CD4-positive, alpha-beta T cell treated with Interferon alpha-2 for 1 hour (primary cell): ENCODE data around the gene IREB2.
"Not testable (repeated sequence)": the region's sequence is repeated elsewhere in the genome, so short reads cannot be mapped to it uniquely, and the experiment has no call there.

Source experiments
- DNase-seq, 2 donors: peaks; one replicate each; pipeline ENCODE4 v3.0.0-alpha.2; 2020 to 2022

Gene IREB2

DNA sequence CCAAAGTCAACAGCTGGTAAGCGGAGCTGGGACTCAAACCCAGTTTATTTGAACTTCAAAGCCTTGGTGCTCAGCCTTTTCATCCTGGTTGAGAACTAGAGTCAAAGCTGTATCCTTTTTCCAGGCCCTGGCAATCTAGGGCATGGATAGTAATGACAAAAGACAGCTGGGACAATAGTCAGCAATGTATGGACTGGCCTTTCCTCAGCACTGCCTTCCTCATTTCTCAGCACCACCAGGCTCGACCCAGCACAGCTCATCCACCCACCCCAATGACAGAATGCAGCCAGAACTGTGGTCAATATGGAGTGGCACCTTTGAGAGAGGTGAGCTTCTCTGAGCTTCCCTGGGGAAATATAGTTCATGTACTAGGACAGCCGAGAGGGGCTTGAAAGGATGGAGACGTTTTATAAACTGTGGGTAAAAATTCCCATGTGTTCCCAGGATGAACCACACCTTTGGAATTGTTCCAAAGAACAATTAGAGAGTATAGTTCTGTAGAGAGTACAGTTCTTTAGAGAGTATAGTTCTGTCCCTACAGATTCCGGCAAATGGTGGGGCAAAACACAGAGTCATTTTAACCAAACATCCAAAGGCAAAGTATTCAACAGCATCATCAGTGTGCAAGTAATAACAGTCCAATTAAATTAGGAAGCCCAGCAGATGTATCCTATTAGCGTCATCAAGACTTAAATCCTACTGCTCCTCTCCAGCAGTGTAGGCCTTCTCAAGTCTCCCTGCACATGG, 30.2 kb upstream of the IREB2 start:
- no peak for DNase-seq

- no peak for DNase-seq
These were observed 29.7 kb upstream of the IREB2 start for GRCh38 chr15:78408355-78408640.

DNA sequence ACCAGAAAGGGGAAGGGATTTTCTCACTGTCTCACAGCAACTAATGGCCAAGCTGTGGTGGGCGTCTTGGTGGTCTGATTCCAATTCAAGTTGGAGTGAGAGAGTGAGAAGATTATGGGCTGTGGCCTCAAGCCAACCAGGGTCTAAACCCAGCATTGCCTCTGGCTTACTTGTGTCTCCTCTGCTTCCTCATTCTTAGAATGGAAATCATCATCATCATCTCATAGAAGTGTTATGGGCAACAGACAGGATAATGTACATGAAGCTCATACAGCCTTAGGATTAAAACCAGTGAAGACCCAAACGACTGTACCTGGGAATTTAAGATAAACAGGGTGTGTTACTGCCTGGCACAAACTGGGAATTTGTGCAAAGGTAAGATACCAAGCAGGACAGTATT, 29.1 kb upstream of the IREB2 start:
- no peak for DNase-seq

GRCh38 chr15:78411061-78411460, 27.0 kb upstream of the IREB2 start:
- no peak for DNase-seq

GRCh38 chr15:78414621-78415250, 23.3 kb upstream of the IREB2 start:
- no peak for DNase-seq

DNA sequence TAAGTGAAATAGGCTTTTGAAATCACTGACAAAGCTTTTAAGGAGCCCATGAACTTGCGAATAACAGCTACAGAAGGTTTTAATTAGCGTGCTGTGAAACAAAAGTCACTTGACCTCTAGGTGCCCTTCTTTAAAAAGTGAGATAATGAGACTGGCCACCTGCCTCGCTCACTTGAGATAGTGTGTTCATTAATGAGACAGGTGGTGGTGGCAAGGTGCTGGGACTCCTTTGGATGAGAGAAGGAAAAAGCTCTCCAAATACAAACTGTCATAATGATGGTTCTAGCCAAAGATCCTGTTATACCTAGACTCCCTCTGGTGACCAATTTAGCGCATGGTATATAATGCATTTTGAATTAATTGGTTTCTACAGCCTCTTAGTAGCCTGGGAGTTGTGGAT, 22.7 kb upstream of the IREB2 start:
- no peak for DNase-seq

GRCh38 chr15:78417754-78418630, 20.0 kb upstream of the IREB2 start:
- DNase-seq = no peak

- DNase-seq = no peak
These were observed 19.3 kb upstream of the IREB2 start for GRCh38 chr15:78418686-78419085.

- DNase-seq = no peak
These were observed 18.6 kb upstream of the IREB2 start for GRCh38 chr15:78419367-78419766.

GRCh38 chr15:78420220-78420619, 17.8 kb upstream of the IREB2 start:
- no peak for DNase-seq

GRCh38 chr15:78420766-78421165, 17.2 kb upstream of the IREB2 start:
- no peak for DNase-seq

DNA sequence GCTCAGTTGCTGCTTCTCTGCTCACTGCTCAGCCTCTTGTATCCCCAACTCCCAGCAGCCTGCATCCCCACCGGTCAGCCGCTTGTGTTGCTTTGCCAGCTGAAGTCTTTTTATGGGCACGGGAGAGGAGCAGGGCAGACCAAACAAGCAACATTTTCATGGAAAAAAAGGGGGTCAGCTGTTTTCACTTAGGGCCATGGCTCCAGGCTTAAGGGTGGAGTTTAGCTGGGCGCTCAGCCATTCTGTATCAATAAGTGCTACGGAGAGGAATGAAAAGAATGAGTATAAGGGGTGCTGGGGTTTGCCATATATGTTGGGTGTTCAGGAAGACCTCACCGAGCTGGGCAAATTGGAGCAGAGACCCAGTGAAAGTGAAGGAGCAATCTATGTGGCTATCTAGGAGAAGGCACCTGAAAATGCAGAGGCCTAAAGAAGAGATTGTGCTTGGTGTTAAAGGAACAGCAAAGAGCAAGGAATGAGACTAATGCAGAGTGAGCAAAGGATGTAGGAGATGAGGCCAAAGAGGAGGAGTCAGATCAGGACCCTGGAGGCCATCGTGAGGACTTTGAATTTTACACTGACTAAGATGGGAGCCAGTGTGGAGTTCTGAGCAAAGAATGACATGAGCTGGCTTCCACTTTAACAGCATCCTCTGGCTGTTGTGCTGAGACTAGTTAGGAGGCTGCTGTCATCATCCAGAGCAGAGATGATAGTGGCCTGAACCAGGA, 16.6 kb upstream of the IREB2 start:
- no peak for DNase-seq

DNA sequence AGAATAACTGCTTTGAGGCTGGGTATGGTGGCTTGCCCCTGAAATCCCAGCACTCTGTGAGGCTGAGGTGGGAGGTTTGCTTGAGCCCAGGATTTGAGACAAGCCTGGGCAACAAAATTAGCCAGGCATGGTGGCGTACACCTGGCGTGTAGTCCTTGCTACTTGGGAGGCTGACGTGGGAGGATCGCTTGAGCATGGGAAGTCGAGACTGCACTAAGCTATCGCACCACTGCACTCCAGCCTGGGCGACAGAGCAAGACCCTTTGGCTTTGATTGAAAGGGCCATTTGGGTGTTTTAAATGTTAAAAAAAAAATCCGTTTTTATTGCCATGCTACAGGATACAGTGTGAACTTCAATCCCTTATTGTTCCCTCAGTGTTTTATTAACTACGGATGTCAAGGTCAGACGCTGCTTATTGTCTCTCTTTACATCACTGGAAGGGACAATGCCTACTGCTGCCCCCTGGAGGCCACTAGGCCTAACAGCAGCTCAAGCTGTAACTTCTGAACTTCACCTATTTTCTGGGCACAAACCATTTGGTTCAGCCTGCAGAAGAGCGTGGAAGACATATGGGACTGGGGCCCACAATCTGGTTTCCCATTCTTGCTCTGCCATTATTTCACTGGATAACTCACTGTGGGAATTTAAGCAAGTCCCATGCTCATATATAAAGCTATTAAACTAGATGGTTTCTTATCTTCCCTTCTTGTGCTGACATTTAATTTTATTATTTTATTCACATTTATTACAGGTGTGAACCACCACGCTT, 15.3 kb upstream of the IREB2 start:
- DNase-seq = peak; percentile 52 to 70

GRCh38 chr15:78424673-78425072, 13.3 kb upstream of the IREB2 start:
- no peak for DNase-seq

GRCh38 chr15:78425643-78426042, 12.4 kb upstream of the IREB2 start:
- no peak for DNase-seq

DNA sequence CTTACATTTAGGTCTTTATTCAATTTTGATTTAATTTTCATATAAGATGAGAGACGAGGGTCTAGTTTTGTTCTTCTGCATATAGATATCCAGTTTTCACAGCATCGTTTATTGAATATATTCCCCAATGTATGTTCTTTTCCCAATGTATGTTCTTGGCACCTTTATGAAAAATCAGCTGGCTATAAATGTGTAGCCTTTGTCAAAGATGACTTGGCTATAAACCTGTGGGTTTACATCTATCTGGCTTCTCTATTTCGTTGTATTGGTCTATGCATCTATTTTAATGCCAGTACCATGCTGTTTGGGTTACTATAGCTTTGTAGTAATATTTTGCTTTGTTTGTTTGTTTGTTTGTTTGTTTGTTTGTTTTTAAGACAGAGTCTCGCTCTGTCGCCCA, 11.7 kb upstream of the IREB2 start:
- DNase-seq = no peak

- DNase-seq = no peak
These were observed 10.1 kb upstream of the IREB2 start for GRCh38 chr15:78427953-78428352.

DNA sequence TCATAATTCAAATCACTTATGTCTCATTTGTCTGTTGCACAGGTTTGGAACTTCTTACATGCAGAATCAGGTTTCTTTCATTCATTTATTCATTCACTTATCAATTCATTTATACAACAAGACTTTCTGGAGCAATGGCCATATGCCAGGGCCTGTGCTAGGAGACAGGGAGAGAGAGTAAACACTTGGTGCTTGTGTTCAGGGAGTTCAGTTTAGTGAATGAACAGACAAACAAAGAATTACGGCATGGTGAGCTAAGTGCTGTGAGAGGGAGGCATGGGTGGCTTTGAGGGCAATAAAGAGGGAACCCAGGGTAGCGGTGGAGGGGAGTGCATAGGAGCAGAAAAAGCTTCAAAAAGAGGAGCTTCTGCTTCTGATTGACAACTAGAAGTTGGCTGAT, 8.5 kb upstream of the IREB2 start:
- DNase-seq = no peak

DNA sequence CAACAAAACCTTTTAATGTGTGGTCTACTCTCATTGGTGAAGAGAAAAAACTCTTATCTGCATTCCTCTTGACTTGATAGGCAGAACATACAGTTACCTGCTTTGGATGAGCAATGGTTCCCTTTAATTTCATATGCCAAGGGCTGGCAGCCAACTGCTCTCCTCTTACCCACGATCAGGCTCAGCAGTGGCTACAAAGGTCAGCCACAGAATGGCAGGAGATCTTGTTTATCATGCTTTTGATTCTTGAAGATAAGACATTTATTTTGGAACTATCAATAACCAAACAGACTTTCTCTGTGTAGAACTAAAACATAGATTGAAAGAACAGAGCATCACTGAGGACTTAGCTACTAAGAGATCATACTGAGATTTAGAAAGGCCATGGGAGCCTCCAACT, 6.1 kb upstream of the IREB2 start:
- no peak for DNase-seq

DNA sequence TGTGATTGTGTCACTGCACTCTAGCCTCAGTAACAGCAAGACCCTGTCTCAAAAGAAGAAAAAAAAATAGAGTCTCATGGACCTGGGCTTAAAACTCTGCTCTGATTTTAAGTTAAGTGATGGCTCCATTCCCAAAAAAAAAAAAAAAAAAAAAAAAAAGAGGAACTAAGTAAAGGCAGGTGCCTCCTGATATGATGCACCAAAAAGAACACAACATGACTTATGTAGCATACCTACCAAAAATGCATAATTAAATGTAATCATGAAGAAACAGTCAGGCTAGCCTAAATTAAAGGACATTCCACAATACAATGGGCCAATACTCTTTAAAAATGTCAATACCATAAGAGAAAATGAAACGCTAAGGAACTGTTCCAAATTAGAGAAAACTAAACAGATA, 5.4 kb upstream of the IREB2 start:
- DNase-seq = no peak

DNA sequence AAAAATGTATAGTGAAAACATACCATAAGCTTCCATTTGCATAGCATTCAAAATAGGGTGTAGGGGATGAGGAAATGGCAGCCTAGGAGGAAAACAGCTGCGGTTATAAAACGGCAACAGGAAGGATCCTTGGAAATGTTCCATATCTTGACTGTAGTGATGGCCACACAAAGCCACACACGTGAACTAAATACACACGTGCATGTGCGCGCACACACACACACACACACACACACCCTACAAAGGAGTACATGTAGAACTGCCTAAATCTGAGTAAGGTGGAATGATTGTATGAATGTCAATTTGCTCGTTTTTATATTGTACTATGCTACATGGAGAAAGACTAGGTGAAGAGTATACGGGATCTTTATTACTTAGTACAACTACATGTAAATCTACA, 3.9 kb upstream of the IREB2 start:
- DNase-seq = no peak

DNA sequence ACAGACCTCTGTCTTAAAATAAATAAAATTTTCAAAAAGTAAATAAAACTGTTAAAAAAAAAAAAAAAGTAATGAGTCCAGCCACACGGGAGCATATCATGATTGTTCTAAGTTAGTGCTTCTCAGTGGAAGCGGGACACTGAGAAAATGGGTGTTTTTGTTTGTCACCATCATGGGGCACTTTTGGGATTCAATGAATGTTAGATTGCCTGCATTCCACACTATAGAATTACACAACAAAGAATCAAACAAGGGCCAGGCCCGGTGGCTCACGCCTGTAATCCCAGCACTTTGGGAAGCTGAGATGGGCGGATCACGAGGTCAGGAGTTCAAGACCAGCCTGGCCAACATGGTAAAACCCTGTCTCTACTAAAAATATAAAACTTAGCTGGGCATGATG, 3.3 kb upstream of the IREB2 start:
- not testable (repeated sequence) for DNase-seq
